HFFc6 (cell line): Measurements from ENCODE around the gene FHL5. TPM values are rescaled to one million over a fixed set of nuclear protein-coding genes. Genes with fewer than 3 reads are reported as not detected.

ENCODE experiments used
- DNase-seq: peaks from one replicate; pipeline ENCODE4 v3.0.0-alpha.2; 2018
- H3K27ac Mint-ChIP-seq: 2 replicates; pipeline ENCODE4 v1.8.0; 2020; ENCODE audit warnings: mild to moderate bottlenecking, mixed read lengths
- H3K27me3 Mint-ChIP-seq: 2 replicates; pipeline ENCODE4 v1.8.0; 2021; ENCODE audit warnings: mild to moderate bottlenecking, moderate library complexity, mixed read lengths; ENCODE audit not compliant: insufficient read depth
- H3K36me3 Mint-ChIP-seq: 2 replicates; pipeline ENCODE4 v1.8.0; 2021; ENCODE audit warnings: low read depth, mixed read lengths
- H3K4me1 Mint-ChIP-seq: 2 replicates; pipeline ENCODE4 v1.8.0; 2020; ENCODE audit warnings: low read depth, mixed read lengths
- H3K4me3 Mint-ChIP-seq: 2 replicates; pipeline ENCODE4 v1.8.0; 2020; ENCODE audit warnings: mild to moderate bottlenecking, moderate library complexity, mixed read lengths
- H3K9me3 Mint-ChIP-seq: 2 replicates; pipeline ENCODE4 v1.8.0; 2020; ENCODE audit warnings: mild to moderate bottlenecking, mixed read lengths
- CTCF ChIP-seq: fragments of 200-600 bp; sonication (generic); IDR thresholded peaks from 2 replicates; pipeline ENCODE4 v1.5.0; 2021; ENCODE audit warnings: antibody characterized with exemption, mild to moderate bottlenecking
- total RNA-seq, 6 experiments: library from RNA; stranded (reverse); fragmentation: NEBNext Ultra II Directional; extraction: Animal tissue kit (Norgen Biotek cat#: 25700); gene quantifications; 2 replicates in 1 of 6; 3 replicates in 5 of 6; pipeline ENCODE4 v1.2.3, GENCODE V29; 2021

The FHL5 gene
- total RNA-seq, 6 experiments from 2014 or later: not detected

GRCh38 chr6:96652552-96652951, 89.6 kb downstream of the FHL5 start:
- no peaks in the 10 kb centered on the region for H3K36me3 Mint-ChIP-seq
- H3K27me3 Mint-ChIP-seq: no peaks in the 10 kb centered on the region
- DNase-seq: no peak
- H3K4me3 Mint-ChIP-seq: no peak overlapping the region
- peaks cover 5% of the 10 kb centered on the region; the same call in 1 of the 2 replicates for H3K9me3 Mint-ChIP-seq
- no peaks in the 10 kb centered on the region for H3K4me1 Mint-ChIP-seq
- TF ChIP-seq CTCF: no peak
- no peak overlapping the region for H3K27ac Mint-ChIP-seq

GRCh38 chr6:96653181-96653580, 90.3 kb downstream of the FHL5 start:
- no peak overlapping the region for H3K4me3 Mint-ChIP-seq
- no peaks in the 10 kb centered on the region for H3K36me3 Mint-ChIP-seq
- no peaks in the 10 kb centered on the region for H3K4me1 Mint-ChIP-seq
- no peaks in the 10 kb centered on the region for H3K27me3 Mint-ChIP-seq
- H3K27ac Mint-ChIP-seq: no peak overlapping the region
- TF ChIP-seq CTCF: no peak
- DNase-seq: no peak
- H3K9me3 Mint-ChIP-seq: peaks cover 5% of the 10 kb centered on the region; the same call in 1 of the 2 replicates

- Mint-ChIP-seq H3K9me3 (peaks cover 9% of the 10 kb centered on the region; the same call in 1 of the 2 replicates), H3K36me3 (no peaks in the 10 kb centered on the region), H3K4me3 (no peak overlapping the region), H3K4me1 (no peaks in the 10 kb centered on the region), H3K27me3 (no peaks in the 10 kb centered on the region), H3K27ac (no peak overlapping the region)
- DNase-seq: no peak
- TF ChIP-seq CTCF: no peak
Observed at GRCh38 chr6:96656567-96656966, 93.6 kb downstream of the FHL5 start.

DNA sequence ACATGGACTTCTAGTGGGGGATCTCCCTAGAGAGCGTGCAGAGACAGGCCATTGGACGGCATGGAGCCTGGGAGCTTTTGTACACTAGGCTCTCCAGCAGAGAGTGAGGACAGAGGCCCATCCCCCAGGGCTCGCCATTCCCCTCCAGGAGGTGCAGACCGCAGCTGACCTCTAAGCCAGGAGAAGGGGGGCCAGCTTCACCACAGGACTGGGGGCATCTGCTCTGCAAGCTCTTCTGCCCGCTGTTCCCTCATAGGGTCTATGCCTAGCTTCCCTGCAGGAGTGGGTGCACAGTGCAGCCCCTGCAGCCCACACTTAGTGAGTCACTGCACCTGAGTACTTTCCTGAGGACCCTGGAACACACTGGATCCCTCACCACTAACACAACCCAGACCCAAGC, 94.4 kb downstream of the FHL5 start:
- Mint-ChIP-seq H3K4me3 (no peak overlapping the region), H3K9me3 (peaks cover 9% of the 10 kb centered on the region; the same call in 1 of the 2 replicates), H3K36me3 (no peaks in the 10 kb centered on the region), H3K27ac (no peak overlapping the region), H3K4me1 (no peaks in the 10 kb centered on the region), H3K27me3 (no peaks in the 10 kb centered on the region)
- no peak for DNase-seq
- no peak for TF ChIP-seq CTCF

- Mint-ChIP-seq H3K27me3 (no peaks in the 10 kb centered on the region), H3K4me1 (no peaks in the 10 kb centered on the region), H3K27ac (no peak overlapping the region), H3K36me3 (no peaks in the 10 kb centered on the region), H3K4me3 (no peak overlapping the region), H3K9me3 (peaks cover 12% of the 10 kb centered on the region)
- no peak for TF ChIP-seq CTCF
- no peak for DNase-seq
Observed at GRCh38 chr6:96659084-96659845, 96.3 kb downstream of the FHL5 start.

Other genes starting within 250 kb of the FHL5 start
- 10 to 100 TPM; 21.6 to 26.4 (median 24.5) TPM for gene UFL1, start 41.3 kb upstream of the FHL5 start, total RNA-seq